IPS-18c (cell line): ENCODE data around the gene CLSTN2.

ENCODE experiments used
- H3K4me3 ChIP-seq: 2 replicates; pipeline ENCODE4 v1.7.0; 2013; ENCODE audit warnings: low read depth, mild to moderate bottlenecking, low read length, moderate library complexity; ENCODE audit not compliant: insufficient read depth
- H3K9me3 ChIP-seq: one replicate; pipeline ENCODE4 v1.6.1; 2013; ENCODE audit warnings: mild to moderate bottlenecking, low read length, moderate library complexity; ENCODE audit not compliant: control insufficient read depth, insufficient read depth

The CLSTN2 gene

DNA sequence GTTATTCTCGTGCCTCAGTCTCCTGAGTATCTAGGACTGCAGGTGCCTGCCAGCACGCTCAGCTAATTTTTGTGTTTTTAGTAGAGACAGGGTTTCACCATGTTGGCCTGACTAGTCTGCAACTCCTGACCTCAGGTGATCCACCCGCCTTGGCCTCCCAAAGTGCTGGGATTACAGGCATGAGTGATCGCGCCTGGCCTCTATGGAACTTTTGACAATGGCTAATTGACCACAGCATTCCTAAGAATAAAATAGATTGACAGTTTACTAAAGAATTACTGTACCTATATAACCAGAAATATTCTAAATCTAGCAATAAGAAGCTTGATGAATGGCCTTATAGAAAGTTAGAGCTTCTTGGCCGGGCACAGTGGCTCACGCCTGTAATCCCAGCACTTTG lies 691.9 kb downstream of the CLSTN2 start:
- Histone ChIP-seq H3K9me3 (no peaks in the 10 kb centered on the region), H3K4me3 (no peak overlapping the region)
